SIG-M5 treated with dmso at 0.1 percent for 504 hours (cell line): Measurements from ENCODE around the gene AMER3.

Experiments used
- DNase-seq: peaks from one replicate; lab custom pipeline; 2025; ENCODE audit not compliant: unreplicated experiment; lab: John Stamatoyannopoulos, UW

AMER3 gene

DNA sequence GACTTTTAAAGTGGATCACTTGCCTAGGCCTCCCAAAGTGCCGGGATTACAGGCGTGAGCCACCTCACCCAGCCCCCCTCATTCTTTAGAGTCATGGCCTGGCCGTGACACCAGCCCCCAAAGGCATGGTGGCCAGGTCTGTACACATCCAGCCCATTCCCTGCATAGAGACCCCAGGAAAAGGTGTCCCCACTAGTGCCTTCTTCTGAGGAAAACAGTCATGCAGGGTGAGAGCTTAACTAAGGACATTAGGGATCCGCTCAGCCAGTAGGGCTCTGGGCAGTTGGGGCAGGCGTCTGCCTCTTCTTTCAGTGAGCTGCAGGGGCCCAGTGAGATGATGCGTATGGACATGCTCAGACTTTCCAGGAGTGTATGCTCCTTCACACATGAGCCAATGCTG is 5.7 kb upstream of the AMER3 start:
- no peak for DNase-seq

DNA sequence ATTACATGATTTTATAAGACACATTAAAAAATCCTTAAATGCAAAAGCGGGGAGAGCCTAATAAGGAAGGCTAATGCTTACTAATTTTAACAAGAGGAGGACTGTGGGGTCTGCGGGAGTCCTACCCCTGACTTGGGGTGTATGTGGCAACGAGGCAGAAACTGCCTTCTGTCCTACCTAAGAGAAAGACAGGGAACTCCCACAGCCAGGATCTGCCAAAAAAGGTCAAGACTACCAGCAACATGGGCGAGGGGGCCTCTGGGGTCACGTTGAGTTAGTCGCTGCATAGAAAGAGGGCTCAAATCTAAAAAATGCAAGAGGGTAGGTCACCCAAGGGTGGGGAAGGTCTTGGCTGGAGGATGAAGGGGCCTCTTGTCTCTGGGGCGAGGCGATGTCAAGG is 529 bp upstream of the AMER3 start:
- DNase-seq, result no peak

DNA sequence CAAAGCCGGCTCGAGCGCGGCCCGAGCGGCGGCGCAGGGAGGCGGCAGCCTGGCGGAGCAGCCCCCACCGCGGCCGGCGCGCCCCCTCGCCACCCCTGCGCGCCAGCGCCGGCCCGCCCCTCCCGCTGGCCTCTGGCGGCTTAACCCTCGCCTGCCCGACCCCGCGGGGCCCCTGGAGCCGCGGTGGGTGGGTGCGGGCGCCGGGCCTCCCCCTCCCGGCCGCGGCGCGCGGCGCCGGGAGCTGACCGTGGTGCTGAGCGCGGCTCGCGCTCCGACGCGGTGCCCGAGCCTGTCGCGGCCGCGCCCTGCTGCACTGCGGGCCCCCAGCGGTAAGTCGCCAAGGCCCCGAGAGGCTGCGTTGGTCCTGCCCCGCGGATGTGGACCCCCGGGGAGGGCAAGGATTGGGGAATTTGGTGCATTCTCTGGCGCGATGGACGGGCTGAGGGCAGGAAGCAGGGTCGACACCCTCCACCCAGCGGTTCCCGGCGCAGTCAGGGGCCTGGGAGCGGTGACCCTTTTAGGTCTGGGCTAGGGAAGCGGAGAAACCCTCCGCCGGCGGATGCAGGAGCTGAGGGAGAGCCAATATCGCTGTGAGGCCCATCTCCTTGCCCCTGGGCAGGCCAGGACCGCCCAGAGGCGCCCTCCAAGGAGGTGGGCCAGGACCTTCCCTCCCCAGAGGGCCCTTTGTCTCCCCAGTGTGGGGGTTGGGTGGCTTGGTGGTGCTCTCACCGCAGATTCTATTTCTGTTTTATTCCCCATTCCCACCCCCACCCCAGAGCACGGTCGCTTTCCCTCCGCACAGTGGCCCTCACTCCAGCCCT is 923 bp downstream of the AMER3 start:
- no peak for DNase-seq

DNA sequence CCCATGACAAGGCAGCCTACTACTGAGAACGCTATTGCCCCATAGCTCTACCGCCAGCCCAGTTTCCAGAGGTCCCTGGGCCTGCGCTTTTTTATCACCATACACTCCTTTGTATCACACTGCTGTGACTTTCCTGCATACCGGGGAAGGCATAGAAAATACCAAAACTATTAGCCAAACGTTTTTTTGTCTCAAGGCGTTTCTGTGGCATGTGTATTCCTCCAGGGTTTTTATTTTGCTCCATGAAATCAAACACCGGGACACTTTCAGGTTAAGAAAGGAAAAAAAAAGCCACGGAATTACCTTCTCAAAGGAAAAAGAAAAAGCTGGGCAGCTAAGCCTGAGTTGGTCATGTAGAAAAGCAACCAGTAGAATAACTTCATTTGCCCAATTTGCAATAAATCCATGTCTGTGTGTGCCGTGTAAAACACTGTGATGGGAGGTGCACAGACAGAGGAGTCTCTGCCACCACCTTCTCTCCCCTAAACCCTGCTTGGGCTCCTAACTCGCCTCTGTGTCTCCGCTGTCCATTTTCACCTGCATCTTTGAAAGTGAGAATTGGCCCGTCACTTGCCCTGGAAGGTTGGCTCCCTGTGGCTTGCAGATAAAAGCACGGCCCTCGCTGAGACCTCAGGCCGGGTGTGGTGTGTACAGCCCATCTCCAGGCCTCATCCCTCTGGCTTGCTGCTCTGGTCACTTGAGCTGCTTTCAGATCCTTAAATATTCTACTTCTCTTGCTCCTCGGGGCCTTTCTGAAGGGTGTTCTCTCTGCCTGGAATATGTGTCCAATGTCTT is 1.7 kb downstream of the AMER3 start:
- no peak for DNase-seq

DNA sequence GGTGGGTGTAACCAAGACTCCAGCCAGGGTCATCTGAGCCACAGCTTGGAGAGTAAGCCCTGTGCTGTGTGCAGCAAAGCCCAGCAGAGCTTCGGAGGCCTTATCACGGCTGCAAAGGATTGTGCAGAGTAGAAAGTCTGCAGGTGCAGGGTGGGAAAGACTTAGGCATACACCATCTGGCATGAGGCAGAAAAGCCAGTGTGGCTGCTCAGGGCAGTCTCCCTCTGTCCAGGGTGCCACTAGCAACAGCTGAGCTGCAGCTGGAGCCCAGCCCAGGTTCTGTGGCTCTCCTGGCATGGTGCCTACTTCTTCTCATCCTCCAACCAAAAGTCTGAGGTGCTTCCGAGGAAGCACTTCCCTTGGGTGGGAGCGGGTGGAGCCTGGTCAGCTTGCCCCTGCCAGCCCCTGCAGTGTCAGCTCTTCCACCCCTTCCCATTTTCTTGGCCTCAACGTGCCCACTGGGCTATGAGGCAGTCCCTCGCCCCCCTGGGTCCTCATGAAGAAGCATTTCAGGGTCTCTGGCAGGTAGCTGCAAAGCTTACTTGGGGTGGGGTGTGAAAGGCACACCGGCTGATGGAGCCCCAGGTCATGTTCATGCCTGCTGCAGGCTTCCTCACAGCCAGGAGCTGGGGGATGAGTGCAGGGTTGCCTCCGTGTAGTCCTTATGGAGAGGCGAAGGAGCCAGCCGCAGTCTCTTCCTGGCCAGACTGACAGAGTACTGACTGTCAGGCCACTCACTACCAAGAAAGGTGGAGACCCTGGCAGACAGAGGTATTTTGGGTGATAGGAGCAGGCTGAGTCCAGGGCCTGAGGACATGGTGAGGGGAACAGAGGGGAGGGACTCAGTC is 4.8 kb downstream of the AMER3 start:
- no peak for DNase-seq

DNA sequence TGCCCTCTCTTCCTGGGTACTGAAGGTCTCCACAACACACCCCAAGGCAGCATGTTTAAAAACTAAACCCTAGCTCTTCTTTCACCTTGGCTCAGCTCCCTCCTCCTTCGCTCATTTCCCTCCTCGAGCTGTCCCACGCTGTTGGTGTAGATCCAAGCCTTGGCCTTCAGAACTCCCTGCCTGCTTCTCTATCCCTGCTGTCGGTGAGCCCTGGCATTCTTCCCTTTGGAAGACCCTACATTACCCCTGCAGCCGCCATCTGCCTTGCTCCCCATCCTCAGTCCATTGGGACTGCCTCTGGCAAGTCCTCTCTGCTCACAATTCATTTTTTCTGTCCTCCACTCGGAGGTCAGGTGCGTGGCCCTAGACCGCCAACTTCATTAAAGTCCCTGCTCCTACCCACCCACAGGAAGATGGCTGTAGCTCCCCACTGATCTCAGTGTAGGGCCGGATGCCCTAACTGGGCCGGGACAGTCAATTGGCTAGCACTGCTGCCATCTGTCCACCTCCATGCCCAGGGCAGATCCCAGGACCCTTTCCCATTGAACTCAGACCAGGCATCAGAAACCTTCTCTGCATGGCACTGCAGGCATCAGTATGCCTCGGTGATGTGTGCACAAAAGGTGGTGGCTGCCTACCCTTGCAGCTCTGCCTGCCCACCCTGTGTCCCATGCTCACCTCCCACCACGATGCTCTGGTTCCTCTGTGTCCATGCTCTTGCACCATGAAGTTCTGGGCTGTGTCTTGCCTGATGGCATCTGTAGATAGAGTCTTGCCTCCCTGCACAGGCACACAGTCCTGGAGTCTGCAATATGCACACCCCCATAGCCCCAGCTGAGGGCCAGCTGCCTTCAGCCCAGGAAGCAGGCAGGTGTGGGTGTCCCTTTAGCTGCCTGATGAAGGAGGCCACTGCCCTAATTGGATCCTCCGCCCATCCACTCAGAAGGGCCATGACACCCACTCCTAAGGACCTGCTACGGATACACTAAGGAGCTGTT is 5.7 kb downstream of the AMER3 start:
- no peak for DNase-seq

DNA sequence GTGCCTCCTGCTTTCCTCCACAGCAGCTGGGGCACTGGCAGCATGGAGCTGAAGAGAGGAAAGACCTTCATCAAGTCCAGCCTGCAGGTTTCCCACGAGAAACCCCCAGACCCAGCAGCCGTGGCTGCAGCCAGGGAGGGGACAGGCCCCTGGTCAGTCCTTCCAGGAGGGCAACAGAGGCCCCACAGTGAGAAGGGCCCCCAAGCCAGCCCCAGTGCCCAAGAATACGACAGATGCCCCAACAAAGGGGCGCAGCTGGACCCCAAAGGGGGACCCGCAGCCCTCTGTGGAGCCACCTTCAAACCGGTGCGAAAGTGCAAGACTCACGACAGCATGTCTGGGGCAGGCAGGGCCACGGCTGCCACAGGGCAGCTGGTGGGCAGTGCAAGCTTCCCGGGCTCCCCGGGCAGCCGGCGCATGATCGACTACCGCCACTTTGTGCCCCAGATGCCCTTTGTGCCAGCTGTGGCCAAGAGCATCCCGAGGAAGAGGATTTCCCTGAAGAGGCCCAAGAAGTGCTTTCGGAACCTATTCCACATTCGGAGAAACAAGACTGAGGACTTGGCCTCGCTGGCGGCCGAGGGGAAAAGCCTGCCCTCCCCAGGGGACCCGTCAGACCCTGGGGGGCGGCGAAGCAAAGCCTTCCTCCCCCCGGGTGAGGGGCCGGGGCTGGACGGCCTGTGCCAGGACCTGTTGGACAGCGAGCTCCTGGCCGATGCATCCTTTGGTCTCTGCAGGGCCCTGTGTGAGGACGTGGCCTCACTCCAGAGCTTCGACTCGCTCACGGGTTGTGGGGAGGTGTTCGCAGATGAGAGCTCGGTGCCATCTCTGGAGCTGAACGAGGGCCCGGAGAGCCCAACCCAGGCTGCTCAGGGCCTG is 6.9 kb downstream of the AMER3 start:
- no peak for DNase-seq

DNA sequence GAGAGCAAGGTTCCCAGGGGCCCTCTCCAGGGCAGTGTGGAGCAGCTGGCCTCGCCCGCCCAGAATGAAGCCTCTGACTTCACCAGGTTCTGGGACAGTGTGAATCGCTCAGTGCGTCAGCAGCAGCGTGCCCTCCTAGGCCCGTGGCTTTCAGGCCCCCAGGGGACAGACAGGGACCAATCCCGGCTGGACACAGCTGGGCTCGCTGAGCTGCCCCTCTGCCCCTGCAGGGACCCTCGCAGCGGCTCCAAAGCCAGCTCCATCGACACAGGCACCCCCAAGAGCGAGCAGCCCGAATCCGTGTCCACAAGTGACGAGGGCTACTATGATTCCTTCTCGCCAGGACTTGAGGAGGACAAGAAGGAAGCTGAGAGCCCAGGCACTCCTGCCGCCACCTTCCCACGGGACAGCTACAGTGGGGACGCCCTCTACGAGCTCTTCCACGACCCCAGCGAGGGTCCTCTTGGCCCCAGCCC is 7.6 kb downstream of the AMER3 start:
- no peak for DNase-seq

DNA sequence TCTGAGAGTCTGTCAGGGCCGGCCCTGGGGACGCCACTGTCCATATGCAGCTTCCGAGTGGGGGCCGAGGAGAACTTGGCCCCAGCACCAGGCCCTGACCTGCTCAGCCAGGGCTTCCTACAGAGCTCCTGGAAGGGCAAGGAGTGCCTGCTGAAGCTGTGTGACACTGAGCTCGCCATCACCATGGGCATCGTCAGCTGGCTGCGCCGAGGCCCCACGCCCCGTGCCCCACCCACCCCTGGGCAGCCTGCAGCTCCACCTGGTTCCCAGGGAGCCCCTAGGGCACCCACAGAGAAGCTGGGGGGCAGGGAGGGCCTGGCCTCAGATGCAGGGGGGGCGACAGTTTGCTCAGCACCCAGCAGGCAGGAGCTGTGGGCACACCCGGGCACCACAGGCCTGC is 8.1 kb downstream of the AMER3 start:
- no peak for DNase-seq

DNA sequence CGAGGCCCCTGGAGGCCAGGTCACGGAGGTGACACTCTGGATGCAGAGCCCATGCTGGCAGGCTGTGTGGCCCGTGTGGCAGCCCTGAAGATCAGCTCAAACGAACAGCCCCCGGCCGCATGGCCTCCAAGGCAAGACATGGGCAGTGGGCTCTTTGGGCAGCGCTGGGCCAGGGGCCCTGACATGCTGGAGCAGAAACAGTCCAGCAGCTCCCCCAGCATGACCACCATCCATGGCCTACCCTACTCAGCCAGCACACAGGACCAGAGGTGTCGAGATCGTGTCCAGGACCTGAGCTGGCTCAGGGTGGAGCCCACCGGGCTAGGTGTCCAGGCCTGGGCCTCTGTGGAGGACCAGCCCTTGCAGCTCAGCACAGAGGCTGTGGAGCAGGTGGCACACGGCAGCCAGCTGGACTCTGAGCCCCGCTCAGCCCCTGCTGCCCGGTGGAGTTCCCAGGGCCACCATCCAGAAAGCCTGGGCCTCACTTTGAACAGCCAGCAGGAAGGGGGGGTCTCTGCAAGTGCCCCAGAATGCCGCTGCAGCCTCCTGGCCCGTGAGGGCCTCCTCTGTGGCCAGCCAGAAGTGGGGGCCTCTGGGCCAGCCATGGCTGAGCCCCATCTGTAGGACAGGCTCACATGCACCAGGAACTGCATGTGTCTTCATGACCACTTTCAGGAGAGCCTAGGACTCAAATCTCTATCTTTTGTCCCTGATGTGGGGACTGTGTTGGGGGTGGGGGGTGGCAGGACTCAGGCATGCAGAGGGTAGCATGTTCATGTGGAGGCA is 8.9 kb downstream of the AMER3 start:
- DNase-seq, result no peak

DNA sequence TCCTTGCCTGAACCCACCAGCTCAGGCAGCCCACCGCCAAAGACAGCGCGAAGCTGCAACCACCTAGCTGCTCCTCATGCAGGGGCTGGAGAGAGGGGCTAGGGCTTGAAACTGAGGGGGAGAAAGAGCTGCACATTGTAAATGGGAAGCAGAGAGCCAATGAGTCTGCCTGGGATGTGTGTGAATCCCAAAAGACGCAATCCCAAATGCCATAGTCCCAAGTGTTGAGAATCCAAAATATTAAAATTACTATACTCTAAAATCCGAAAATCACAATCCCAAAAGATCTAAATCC is 9.4 kb downstream of the AMER3 start:
- DNase-seq, result no peak

DNA sequence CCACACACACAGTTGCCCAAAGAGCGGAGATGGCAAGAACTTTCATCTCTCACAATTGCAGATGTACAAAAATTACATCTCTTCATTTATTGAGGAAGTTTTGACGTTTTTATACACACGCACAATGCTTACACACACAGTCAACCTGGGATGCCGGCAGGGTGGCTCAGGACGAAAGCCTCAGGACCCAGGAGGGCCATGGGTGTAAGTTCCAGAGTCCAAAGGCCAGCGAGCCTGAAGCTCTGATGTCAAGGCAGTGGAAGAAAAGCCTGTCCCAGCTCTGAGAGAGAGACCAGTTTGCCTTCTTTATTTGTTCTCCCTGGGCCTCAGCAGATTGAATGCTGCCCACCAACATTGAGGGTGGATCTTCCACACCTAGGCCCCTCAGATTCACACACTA is 10.1 kb downstream of the AMER3 start:
- DNase-seq, result no peak

DNA sequence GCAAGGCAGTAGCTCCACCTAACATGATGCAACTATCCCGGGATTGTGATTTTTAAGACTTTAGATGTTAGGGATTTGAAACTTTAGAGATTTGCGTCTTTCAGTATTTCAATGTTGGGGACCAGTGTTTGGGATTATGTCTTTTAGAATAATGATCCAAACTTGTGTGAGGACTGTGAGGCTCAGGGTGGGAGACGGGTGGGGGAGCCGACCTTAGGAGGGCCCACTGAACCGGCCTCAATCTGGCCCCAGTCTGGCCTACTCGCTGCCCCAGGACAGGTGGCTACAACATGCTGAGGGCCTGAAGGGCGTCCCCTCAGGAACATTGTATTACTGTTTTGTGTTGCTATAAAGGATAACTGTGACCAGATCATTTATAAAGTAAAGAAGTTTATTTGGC is 10.7 kb downstream of the AMER3 start:
- DNase-seq, result no peak

DNA sequence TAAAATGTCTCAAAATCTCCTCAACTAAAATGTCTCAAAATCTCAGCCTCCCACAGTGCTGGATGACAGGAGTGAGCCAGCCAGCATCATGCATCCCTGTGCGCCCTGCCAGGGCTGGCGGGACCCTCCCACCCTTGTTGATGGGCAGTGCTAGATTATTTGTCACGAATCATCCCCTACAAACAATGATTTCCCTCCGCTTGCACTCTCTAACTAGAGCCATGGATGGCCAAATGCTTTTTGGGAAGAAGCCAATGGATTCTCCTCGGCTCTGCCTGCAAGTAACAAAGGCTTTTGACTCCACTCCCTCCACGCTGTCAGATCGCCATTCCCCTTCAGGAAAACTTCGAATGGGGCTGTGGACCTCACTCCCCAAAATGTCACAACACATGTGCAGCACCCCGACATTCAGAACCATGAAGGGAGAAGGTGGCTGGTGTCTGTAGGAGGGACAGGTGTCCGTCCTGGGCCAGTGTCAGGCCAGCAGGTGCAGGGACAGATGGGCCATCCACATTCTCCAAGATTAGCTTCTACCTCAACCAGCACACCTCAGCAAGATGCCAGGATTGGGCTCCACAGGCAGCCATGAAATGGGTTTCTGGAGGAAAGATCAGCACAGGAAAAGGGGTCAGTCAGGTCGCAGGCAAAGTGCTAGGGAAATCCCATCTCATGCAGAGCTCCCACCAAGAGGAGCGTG is 11.5 kb downstream of the AMER3 start:
- DNase-seq, result no peak

DNA sequence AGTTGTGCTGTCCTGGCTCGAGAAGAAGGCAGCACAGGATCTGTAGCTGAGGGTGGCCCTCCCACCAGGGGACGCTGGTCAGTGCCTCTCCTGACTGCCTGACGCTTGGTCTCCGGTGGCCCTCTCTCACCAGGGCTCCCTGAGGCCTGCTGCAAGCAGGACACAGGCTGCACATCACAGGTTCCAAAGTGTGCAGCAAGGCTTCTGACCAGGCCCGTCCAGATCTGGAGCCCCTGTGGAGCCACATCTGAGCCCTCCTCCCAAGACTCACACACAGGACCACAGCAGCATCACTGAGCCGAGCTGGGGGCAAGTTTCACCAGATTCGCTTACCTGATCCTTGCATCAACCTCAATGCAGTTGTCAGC is 12.1 kb downstream of the AMER3 start:
- no peak for DNase-seq

DNA sequence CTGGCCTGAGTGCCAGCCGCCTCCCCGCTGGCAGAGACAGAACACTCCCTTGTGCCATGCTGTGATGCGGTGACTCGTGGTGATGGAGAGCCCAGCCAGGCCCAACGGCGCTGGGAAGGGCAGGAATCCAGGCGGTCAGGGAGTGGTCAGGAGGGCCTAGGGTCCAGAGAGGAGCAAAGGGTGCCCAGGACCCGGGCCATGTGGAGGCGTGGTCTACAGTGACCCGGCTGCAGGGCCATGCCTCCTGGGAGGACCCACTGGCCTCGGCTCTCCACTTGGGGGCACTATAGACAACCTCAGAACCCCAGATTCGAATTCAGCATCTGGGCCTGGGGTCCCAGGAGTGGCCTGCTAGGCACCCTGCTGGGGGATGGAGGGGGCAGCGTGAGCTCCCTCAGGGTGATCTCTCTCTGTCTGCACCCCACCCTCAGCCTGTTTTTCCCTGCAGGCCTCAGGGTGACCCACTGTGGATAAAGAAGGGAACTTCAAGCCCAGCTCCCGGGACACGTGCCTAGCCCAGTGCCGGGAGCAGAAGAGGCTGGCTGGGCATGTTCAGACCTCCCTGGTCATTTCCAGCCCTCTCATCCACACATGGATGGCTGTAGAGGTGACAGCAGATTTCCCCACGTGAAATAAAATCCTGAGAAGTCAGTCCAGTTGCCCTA is 13.0 kb downstream of the AMER3 start:
- no peak for DNase-seq

DNA sequence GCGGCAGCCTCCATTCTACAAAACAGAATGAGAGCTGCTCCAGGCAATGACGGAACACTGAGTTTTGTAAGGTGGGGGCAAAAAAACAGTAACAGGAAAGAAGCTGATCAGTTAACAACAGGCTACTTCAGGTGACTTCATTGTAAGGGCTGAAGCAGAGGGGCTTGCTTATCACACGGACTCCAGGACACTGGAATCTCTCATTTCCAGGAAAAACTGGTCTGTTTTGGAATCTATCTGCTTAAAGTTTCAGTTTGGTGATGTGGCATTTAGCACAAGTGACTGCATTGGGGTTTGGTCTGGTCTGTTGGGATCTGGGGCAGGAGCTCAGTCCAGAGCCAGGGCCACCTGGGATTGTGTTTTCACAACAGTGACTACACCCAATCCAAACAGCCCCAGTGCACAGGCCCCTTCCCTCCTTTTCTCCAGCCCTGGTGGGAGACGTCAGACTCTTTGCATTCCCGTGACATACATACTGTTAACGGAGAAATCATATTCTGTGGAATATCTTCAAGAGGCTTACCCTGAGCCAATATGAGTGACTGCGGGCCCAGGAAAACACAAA is 14.1 kb downstream of the AMER3 start:
- DNase-seq, result no peak
